ENCODE results near the gene ACTR1A. TPM values are rescaled to one million over a fixed set of nuclear protein-coding genes. Genes with fewer than 3 reads are reported as not detected.

ACTR1A gene
- polyA plus RNA-seq, 1 experiment: 216 TPM

DNA sequence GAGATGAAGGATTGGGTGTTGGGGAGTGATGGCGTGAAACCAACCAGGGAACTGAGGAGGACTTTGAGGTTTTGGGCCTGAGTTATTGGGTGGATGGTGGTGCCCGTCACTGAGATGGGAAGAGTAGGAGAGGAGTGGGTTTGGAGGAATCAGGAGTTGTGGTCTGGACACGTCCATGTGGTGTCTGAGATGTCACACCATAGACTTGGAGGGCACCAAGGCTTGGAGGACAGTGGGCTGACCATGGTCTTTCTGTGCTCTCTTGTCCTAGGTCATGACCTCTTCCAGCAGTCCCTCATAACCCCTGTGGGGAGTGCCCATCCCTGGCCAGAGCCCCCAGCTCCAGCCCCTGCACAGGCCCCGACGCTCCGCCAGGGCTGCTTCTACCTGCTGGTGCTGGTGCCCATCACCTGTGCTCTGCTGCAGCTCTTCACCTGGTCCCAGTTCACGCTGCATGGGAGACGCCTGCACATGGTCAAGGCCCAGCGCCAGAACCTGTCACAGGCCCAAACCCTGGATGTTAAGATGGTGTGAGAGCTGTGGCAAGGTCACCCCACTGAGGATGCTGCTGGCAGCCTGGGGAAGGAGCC lies 27.0 kb downstream of the ACTR1A start:
- Histone ChIP-seq H3K36me3 (ENCODE audit: control insufficient read depth, insufficient read depth, low read length) (peaks cover 10% of the 10 kb centered on the region), H3K4me3 (ENCODE audit: low read depth, low read length) (no peak overlapping the region), H3K27me3 (ENCODE audit: control insufficient read depth, insufficient read depth, low read length) (no peaks in the 10 kb centered on the region)
- DNase-seq (ENCODE audit: low read depth): no peak
- POLR2A ChIA-PET: no interaction called here
- TF ChIP-seq, protein P1, sequence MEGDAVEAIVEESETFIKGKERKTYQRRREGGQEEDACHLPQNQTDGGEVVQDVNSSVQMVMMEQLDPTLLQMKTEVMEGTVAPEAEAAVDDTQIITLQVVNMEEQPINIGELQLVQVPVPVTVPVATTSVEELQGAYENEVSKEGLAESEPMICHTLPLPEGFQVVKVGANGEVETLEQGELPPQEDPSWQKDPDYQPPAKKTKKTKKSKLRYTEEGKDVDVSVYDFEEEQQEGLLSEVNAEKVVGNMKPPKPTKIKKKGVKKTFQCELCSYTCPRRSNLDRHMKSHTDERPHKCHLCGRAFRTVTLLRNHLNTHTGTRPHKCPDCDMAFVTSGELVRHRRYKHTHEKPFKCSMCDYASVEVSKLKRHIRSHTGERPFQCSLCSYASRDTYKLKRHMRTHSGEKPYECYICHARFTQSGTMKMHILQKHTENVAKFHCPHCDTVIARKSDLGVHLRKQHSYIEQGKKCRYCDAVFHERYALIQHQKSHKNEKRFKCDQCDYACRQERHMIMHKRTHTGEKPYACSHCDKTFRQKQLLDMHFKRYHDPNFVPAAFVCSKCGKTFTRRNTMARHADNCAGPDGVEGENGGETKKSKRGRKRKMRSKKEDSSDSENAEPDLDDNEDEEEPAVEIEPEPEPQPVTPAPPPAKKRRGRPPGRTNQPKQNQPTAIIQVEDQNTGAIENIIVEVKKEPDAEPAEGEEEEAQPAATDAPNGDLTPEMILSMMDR (IDR thresholded peaks at IDR 0.05; ENCODE audit: insufficient read depth, low read depth, low read length): no peak
- CTCF ChIA-PET: interaction anchor here (0.8 to 2.1 kb wide), 2 partner anchors 73 to 108 kb away, joined by 3 to 4 read pairs; no protein-coding TSS in a partner anchor

DNA sequence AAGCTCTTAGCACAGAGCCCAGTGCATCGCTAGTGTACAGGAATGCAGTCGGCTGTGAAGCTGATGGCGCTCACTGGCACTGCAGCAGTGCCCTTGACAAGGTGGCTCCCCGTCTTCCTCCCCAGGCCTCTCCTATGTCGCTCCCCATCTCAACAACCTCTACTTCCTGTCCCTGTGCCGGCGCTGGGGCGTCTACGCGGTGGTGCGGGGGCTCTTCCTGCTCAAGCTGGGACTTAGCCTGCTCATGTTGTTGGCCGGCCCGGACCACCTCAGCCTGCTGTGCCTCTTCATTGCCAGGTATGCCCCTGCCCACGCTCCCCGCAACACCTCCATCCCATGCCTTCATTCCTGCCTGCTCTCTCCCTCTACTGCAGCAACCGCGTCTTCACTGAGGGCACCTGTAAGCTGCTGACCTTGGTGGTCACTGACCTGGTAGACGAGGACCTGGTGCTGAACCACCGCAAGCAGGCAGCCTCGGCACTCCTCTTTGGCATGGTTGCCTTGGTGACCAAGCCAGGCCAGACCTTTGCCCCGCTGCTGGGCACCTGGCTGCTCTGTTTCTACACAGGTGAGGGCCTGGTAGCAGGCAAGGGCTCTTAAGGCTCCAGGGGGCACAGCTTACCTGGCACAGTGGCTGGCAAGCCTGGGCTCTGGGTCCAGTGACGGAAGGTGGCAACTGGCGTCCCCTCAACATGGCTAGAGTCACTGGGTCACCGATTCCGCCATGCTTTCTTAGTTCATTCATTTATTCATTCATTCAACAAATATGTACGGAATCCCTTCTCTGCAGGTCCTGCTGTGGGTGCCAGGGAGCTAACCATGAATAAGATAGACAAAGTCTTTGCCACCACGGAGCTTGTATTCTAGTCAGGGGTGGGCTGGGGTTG lies 28.8 kb downstream of the ACTR1A start:
- Histone ChIP-seq H3K27me3 (ENCODE audit: control insufficient read depth, insufficient read depth, low read length) (no peaks in the 10 kb centered on the region), H3K36me3 (ENCODE audit: control insufficient read depth, insufficient read depth, low read length) (no peaks in the 10 kb centered on the region; the same call in 1 of the 2 replicates), H3K4me3 (ENCODE audit: low read depth, low read length) (no peak overlapping the region)
- no peak for DNase-seq (ENCODE audit: low read depth)
- TF ChIP-seq, protein P1 (IDR thresholded peaks at IDR 0.05; ENCODE audit: insufficient read depth, low read depth, low read length): no peak
- ChIA-PET POLR2A (no interaction called here), CTCF (interaction anchor here (0.8 to 1.8 kb wide), 5 partner anchors 12 to 304 kb away, joined by 3 to 5 read pairs (median 4); no protein-coding TSS in a partner anchor)

DNA sequence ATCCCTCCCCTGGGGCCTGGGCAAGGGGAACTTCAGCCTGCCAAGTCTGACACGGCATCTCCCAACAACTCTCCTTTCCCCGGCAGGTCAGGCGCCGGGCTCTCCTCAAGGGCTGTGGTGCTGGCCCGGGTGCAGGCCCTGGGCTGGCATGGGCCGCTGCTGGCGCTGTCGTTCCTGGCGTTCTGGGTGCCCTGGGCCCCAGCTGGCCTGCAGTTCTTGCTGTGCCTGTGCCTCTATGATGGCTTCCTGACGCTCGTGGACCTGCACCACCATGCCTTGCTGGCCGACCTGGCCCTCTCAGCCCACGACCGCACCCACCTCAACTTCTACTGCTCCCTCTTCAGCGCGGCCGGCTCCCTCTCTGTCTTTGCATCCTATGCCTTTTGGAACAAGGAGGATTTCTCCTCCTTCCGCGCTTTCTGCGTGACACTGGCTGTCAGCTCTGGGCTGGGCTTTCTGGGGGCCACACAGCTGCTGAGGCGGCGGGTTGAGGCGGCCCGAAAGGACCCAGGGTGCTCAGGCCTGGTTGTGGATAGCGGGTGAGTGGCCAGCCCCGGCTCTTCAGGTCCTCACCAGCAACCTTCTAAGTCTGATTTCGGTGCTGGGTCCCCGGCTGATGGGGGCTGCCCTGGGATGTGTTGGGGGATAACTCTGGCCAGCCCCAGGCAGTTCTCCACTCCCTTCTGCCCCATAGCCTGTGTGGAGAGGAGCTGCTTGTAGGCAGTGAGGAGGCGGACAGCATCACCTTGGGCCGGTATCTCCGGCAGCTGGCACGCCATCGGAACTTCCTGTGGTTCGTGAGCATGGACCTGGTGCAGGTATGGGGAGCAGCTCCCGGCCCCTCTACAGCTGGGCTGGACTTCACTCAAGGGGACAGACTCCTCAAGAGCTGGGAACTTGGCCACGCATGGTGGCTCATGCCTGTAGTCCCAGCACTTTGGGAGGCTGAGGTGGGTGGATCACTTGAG lies 31.6 kb downstream of the ACTR1A start:
- no peak overlapping the region for H3K4me3 ChIP-seq (ENCODE audit: low read depth, low read length)
- TF ChIP-seq, protein P1 (IDR thresholded peaks at IDR 0.05; ENCODE audit: insufficient read depth, low read depth, low read length): no peak
- DNase-seq (ENCODE audit: low read depth): no peak
- H3K36me3 ChIP-seq (ENCODE audit: control insufficient read depth, insufficient read depth, low read length): no peaks in the 10 kb centered on the region; the same call in 1 of the 2 replicates
- POLR2A ChIA-PET: no interaction called here
- no peaks in the 10 kb centered on the region for H3K27me3 ChIP-seq (ENCODE audit: control insufficient read depth, insufficient read depth, low read length)
- CTCF ChIA-PET: interaction anchor here (1.1 kb wide), 1 partner anchor 113 kb away, joined by 3 read pairs; no protein-coding TSS in a partner anchor

DNA sequence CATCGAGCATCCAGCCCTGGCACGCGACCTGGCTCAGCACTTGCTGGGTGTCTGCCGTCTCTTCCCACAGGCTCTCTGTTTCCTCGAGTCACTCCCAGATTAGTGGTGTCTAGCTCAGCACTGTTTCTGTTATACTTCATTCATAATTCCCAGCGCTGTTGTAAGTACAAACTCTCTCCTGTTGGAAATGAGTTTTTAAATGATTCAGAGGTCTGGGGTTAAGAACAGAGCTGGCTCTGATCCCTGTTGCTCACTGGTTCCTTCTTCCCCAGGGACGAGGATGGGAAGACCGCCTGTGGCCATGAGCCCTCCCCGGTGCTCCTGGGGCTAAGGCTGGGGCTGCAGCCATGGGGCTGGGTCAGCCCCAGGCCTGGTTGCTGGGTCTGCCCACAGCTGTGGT lies 33.8 kb downstream of the ACTR1A start:
- ChIA-PET CTCF (interaction anchor here (2.3 kb wide), 1 partner anchor 10 kb away, joined by 16 read pairs; no protein-coding TSS in a partner anchor), POLR2A (no interaction called here)
- Histone ChIP-seq H3K27me3 (ENCODE audit: control insufficient read depth, insufficient read depth, low read length) (no peaks in the 10 kb centered on the region), H3K36me3 (ENCODE audit: control insufficient read depth, insufficient read depth, low read length) (no peaks in the 10 kb centered on the region; the same call in 1 of the 2 replicates), H3K4me3 (ENCODE audit: low read depth, low read length) (no peak overlapping the region)
- no peak for DNase-seq (ENCODE audit: low read depth)
- TF ChIP-seq, protein P1 (IDR thresholded peaks at IDR 0.05; ENCODE audit: insufficient read depth, low read depth, low read length): no peak
